Coronary artery (tissue), 2 donors: Measurements from ENCODE around the gene EFCAB8.

Source experiments
- DNase-seq: peaks from one replicate; pipeline ENCODE4 v3.0.0-alpha.2; 2017; ENCODE audit warnings: low spot score
- H3K27ac ChIP-seq, 2 donors: fragments of 200-600 bp; sonication (generic); one replicate each; pipeline ENCODE4 v1.5.1; 2016 to 2019
- H3K4me3 ChIP-seq: fragments of 200-600 bp; sonication (generic); 2 replicates; pipeline ENCODE4 v1.5.1; 2016; ENCODE audit warnings: mild to moderate bottlenecking, moderate library complexity
- TF ChIP-seq, protein P1 (sequence below): fragments of 200-600 bp; sonication (generic); IDR thresholded peaks from one replicate; pipeline ENCODE4 v1.5.1; 2019; ENCODE audit warnings: antibody characterized with exemption

Gene EFCAB8

DNA sequence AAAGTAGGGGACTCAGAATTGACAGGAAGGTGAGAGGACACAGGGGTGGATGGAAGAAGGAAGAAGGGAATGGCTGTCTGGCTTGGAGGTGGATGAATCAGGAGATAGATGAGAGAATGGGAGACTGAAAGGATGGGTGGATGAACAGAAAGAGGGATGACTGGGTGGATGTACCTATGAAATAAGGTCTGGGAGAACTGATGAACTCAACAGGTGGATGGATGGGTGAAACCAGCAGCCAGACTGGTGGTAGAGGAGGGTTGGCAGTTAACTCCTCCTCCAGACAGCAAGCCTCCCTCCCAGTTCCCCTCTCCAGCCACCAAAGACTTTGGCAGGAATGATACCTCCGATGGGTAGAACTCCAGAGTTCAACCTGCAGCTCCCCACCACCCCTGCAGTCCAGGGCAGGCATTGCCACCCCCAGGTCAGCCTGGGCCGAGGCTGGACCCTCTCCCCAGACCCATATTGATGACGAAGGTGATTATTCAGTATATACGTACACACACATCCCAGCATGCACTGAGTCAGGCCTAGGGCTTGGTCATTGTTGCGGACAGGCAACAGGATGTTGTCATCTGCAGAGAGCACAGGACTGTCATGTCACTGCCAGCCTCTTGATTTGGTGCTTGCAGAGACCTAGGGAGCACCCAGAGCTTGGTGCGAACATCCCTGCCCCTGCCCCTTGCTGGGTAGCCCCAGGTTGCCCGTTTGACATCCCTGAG is 143.5 kb downstream of the EFCAB8 start:
- Histone ChIP-seq H3K4me3 (no peak overlapping the region), H3K27ac (no peak overlapping the region)
- TF ChIP-seq, protein P1, sequence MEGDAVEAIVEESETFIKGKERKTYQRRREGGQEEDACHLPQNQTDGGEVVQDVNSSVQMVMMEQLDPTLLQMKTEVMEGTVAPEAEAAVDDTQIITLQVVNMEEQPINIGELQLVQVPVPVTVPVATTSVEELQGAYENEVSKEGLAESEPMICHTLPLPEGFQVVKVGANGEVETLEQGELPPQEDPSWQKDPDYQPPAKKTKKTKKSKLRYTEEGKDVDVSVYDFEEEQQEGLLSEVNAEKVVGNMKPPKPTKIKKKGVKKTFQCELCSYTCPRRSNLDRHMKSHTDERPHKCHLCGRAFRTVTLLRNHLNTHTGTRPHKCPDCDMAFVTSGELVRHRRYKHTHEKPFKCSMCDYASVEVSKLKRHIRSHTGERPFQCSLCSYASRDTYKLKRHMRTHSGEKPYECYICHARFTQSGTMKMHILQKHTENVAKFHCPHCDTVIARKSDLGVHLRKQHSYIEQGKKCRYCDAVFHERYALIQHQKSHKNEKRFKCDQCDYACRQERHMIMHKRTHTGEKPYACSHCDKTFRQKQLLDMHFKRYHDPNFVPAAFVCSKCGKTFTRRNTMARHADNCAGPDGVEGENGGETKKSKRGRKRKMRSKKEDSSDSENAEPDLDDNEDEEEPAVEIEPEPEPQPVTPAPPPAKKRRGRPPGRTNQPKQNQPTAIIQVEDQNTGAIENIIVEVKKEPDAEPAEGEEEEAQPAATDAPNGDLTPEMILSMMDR: no peak
- no peak for DNase-seq

DNA sequence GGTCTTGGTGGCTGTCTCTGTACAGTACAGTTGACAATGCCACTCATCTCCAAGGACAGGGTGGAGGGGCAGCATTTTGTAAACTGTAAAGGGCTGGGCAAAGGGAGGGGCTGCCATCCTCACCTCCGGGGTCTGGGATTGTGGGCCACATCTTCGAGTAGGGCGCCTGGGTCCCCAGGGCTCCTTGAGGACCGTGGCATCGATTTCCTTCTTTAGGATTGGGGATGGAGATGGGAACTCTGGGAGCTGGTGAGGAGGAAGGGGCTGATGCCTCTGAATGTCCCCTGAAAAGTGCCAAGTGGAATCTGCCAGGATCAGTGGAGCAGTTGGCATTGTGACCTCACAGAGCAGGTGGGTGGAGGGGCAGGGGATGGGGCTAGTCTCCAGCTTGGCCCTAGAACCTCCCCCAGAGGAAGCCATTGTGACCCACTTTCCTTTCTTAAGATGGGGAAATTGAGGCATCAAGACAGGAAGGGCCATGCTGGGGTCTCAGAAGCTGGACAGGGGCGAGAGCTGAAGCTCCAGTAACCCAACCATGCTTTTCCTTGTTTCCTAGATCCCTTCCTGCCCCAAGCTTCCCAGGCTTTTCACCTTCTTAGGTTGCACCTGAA is 145.5 kb downstream of the EFCAB8 start, which contains the start of gene SUN5:
TSS of gene SUN5 (minus strand) at position 293 of the 611 bp plus-strand sequence. CDS start at position 200, 93 bp downstream.
- Histone ChIP-seq H3K4me3 (no peak within 1 kb of the TSS), H3K27ac (no peak within 1 kb of the TSS)
- TF ChIP-seq, protein P1: no peak
- no peak for DNase-seq

DNA sequence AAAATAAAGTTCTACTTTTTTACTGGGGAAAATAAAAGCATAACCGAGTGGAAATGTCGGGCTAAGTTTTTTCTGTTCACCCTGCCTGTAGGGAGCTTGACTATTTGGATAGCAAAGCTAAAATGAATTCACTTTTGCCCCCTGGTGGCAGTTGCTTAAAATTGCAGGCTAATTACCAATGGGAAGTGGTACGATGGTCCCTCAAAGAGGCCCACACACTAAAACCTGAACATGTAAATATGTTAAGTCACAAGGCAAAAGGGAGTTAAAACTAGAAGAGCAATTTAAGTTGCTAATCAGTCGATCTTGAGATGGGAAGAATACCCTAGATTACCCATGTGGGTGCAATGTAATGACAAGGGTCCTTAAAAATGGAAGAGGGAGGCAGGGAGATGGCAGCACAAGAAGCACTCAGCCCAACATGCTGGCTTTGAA is 146.4 kb downstream of the EFCAB8 start:
- Histone ChIP-seq H3K4me3 (no peak overlapping the region), H3K27ac (no peak overlapping the region)
- DNase-seq: no peak
- TF ChIP-seq, protein P1: no peak

DNA sequence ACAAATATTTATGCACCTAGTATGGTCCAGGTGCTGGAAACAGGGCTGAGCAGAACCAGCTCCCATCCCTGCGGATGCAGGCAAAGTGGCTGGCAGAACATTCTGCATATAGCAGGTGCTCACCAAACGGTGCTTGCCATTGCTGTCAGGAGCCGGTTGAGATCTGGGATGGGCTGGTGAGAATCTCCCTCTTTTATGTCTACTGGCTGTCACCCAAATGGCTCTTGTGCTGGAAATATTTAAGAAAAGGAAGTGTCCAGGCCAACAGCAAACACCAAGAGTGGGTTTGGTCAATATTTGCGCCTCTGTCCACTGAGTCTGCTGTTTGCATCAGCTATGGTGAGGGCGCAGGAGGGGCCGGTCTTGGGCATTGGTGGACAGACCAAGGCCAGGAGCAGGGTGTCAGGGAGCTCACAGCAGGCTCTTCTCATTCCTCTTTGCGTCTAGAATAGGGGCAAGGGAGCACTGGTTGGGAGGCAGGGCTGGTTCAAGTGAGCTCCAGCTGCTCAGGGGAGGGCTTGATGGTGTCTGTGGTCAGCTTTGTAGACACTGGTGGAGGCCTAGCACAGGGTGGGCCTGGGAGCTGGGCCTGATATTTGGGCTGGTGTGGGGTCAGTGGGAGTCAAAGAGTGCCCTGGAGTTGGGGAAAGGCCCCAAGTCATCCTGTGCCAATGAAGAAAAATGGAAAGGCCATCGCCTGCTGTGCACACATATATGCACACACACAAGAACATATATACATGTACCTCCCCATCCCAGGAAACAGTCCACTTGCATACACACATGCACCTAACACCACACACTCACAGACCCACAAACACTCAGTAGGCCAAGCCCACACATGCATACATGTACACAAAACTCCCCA is 147.4 kb downstream of the EFCAB8 start:
- no peak for DNase-seq
- TF ChIP-seq, protein P1: no peak
- Histone ChIP-seq H3K4me3 (no peak overlapping the region), H3K27ac (no peak overlapping the region)

DNA sequence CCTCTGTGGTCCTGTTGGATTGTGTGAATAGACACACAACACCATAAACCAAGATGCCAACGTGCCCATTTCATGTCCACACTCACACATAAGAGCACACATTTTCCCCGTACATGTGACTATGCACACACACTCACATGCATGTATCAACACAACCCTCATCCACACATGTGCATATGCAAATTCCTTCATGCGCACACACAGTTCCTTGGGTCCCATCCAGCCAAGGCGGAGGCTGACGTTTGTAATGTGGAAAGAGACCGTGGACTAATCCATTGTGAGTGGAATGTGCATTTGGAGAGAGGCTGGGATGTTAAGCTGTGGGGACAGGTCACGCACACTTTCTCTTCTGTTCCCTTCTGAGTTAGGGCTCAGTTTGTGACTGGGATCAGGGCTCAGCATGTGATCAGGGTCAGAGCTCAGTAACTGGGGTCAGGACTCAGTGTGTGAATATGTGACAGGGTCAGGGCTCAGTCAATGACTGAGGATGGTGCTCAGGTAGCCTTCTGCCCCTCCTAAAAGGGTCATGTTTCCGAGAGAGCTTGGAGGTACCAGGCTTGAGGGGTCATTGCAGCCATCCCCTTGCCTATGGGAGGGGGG is 148.2 kb downstream of the EFCAB8 start:
- TF ChIP-seq, protein P1: no peak
- no peak for DNase-seq
- no peak overlapping the region for H3K27ac ChIP-seq
- H3K4me3 ChIP-seq: no peak overlapping the region

DNA sequence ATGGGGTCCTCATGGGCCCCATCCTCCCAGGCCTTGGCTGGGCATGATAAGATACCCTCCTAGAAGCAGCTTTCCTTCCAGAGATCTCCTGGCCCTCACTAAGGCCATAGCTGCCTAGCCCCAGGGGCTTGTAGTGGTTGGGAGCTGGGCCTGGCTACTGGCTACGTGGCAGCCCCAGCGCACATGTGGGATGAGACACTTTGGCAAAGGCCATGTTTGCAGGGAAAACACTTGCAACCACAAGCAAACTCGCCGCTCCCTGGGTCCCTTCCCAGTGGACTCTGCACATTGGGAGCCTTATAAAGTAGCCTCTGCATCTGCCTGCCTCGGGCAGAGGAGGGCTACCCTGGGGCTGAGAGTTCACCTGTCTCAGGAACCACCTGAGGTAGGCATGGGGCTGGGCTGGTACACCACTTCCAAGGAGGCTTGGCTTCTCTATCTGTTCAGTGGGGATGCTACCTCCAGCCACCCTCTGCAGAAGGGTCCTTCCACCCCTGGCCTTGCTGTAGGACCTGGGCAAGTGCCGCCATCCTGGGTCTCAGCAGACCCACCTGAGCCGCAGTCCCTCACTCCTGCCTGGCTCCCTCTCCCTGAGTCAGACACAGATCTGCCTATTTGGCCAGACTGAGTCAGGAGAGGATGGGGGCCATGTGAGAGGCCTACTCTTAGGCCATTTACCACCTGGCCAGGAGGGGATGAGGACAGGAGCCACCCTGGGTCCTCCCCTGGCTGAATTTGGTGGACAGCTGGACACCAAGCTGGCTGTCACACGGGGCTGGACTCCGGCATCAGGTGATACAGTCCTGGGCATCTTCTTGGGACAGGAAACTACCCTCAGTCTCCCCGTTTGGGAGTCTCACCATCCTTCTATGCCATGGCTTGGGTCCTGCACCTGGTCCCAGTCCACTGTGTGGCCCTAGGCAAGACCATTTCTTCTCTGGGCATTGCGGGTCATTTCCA is 148.9 kb downstream of the EFCAB8 start, which contains the start of gene BPIFB2:
TSS of gene BPIFB2 (plus strand) at position 329 of the 960 bp plus-strand sequence. CDS start 871 bp downstream, outside the sequence.
- DNase-seq: no peak
- no peak within 1 kb of the TSS for H3K27ac ChIP-seq
- H3K4me3 ChIP-seq: no peak within 1 kb of the TSS
- TF ChIP-seq, protein P1: no peak
